Measurements from ENCODE around the gene SYPL2.

- TF ChIP-seq CTCF (IDR thresholded peaks at IDR 0.05) (no peak), POLR2AphosphoS5 (IDR thresholded peaks at IDR 0.05) (no peak)
Measured at GRCh38 chr1:109492779-109493178, 26.4 kb downstream of the SYPL2 start.
